ENCODE measurements around the gene LMX1A.

DNA sequence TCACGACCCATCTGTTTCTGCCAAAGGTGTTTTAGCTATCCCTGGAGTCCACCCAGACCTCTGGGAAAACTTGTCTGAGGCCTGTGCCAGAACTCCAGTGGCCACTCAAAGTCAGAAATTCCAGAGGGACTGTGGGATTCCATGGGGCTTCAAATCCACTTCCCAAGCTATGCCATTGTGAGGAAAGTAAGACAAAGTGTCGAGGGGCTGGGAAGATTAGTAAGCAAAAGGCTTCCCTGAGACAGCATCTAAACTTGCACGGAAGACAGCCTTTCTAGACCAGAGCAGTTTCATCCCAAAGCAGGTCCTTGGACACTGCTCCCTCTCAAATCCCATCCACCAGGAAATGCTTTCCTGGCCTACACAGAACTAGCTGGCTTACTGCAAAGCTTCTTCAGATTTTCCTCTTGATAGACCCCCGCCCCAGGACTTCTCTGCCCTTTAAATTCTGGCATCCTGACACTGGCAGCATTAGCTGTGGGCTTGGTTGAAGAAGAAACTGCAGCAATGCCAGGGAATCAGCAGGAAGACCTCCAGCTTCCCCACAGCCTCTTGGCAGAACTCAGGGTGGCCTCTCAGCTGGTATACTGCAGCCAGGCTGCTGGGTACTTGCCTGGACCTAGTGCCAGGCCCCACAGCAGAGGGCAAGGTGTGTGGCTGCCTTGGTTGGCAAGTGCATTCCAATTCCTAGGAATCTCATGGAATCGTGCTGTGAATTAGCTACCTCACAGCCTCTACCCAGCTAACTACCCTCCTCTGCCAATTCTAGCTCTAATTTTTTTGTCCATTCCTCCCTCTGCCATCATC, 27.3 kb upstream of the LMX1A start:
- no peak for TF ChIP-seq CTCF (IDR thresholded peaks at IDR 0.05)
- TF ChIP-seq POLR2AphosphoS5 (IDR thresholded peaks at IDR 0.05) = no peak

Data from prostate gland (tissue), 2 donors.